ENCODE results near the gene TOR4A. TPM values are rescaled to one million over a fixed set of nuclear protein-coding genes. Genes with fewer than 3 reads are reported as not detected.

The TOR4A gene
- total RNA-seq, 2 experiments from 2014 or later: 11.7 to 22.3 TPM

DNA sequence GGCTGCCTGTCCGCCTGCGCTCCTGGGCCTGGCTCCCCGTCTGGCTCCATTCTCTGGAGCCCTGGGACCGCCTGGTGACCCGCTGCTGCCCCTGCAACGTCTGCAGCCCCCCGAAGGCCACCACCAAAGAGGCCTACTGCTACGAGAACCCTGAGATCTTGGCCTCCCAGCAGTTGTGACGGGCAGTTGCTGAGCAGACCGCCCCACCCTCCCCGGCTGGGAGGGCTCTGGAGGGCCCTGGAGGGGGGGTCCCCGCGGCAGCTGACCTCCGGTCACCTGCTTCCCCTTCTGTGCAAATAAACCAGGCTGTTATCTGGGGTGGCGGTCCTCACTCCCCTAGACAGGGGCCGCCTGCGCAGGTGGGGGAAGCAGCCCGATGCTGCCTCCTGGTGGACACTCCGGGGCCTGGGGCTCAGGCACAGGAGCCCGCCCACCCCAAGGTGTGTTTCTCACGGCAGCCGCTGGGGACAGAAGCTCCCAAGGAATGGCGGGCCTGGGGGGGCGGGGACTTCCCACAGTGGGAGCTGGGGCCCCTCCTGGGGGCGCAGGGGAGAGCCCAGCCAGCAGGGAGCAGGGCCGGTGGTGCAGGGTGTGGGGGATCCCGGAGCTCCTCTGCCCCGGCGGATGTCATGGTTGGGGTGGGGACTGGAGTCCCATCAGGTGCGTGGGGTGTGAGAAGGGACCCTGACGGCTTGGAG lies 41.1 kb upstream of the TOR4A start:
- no TSS peak for BruUV-seq (replicated peaks)
- DNase-seq (ENCODE audit: low spot score): peak; percentile 90
- no peaks in the 10 kb centered on the region for H3K9me2 ChIP-seq (ENCODE audit: insufficient read depth, low read length)
- intact Hi-C loops (cut with micrococcal nuclease; ENCODE audit: unreplicated experiment): loop anchor here (2.0 kb wide), 2 partner anchors 32 to 168 kb away; no protein-coding TSS in a partner anchor
- CTCF ChIA-PET (ENCODE audit: unreplicated experiment): interaction anchor here (0.6 to 1.2 kb wide), 3 partner anchors 59 to 107 kb away, joined by 3 to 6 read pairs (median 3); no protein-coding TSS in a partner anchor
- H3K4me1 ChIP-seq (ENCODE audit: insufficient read depth, low read length, poor library complexity, severe bottlenecking): peaks cover 49% of the 10 kb centered on the region
- peak overlapping the region; percentile 29 for H3K27ac ChIP-seq (ENCODE audit: low read depth, low read length, poor library complexity, severe bottlenecking)
- peak overlapping the region; percentile 75 for H3K4me2 ChIP-seq (ENCODE audit: low read length)
- no peaks in the 10 kb centered on the region for H4K20me1 ChIP-seq (ENCODE audit: insufficient read depth, low read length)
- no peak overlapping the region for H2AFZ ChIP-seq (ENCODE audit: low read length)
- H3K36me3 ChIP-seq (ENCODE audit: insufficient read depth, low read length): no peaks in the 10 kb centered on the region; the same call in 1 of the 2 replicates
- TF ChIP-seq EZH2phosphoT487 (IDR thresholded peaks at IDR 0.05; ENCODE audit: borderline replicate concordance, low read depth, low read length) (no peak), CTCF (conservative IDR thresholded peaks at IDR 0.05; ENCODE audit: low read length) (peak; percentile 99)
- POLR2A ChIA-PET: no interaction called here
- no peaks in the 10 kb centered on the region for H3K9me3 ChIP-seq (ENCODE audit: low read length)
- peaks cover 17% of the 10 kb centered on the region; the same call in 1 of the 2 replicates for H3K79me2 ChIP-seq (ENCODE audit: insufficient read depth, low read depth, low read length)
- peak overlapping the region; percentile 48 for H3K4me3 ChIP-seq (ENCODE audit: low read depth, low read length, poor library complexity, severe bottlenecking)

GRCh38 chr9:137236936-137237421 lies 40.5 kb upstream of the TOR4A start:
- Histone ChIP-seq H3K79me2 (ENCODE audit: insufficient read depth, low read depth, low read length) (peaks cover 22% of the 10 kb centered on the region), H3K9me2 (ENCODE audit: insufficient read depth, low read length) (no peaks in the 10 kb centered on the region), H3K36me3 (ENCODE audit: insufficient read depth, low read length) (peaks cover 5% of the 10 kb centered on the region), H3K4me2 (ENCODE audit: low read length) (peak overlapping the region; percentile 75), H3K9me3 (ENCODE audit: low read length) (no peaks in the 10 kb centered on the region), H3K4me1 (ENCODE audit: insufficient read depth, low read length, poor library complexity, severe bottlenecking) (peaks cover 49% of the 10 kb centered on the region), H4K20me1 (ENCODE audit: insufficient read depth, low read length) (peaks cover 3% of the 10 kb centered on the region), H2AFZ (ENCODE audit: low read length) (no peak overlapping the region), H3K4me3 (ENCODE audit: low read depth, low read length, poor library complexity, severe bottlenecking) (peak overlapping the region; percentile 48), H3K27ac (ENCODE audit: low read depth, low read length, poor library complexity, severe bottlenecking) (peak overlapping the region; percentile 29)
- DNase-seq (ENCODE audit: low spot score): no peak
- CTCF ChIA-PET (ENCODE audit: unreplicated experiment): interaction anchor here (1.2 kb wide), 1 partner anchor 107 kb away, joined by 6 read pairs; no protein-coding TSS in a partner anchor
- intact Hi-C loops (cut with micrococcal nuclease; ENCODE audit: unreplicated experiment): loop anchor here (2.0 kb wide), 2 partner anchors 32 to 168 kb away; no protein-coding TSS in a partner anchor
- BruUV-seq (replicated peaks): no TSS peak
- POLR2A ChIA-PET: interaction anchor here (0.8 kb wide), 1 partner anchor 17 kb away, joined by 3 read pairs; no protein-coding TSS in a partner anchor
- TF ChIP-seq EZH2phosphoT487 (IDR thresholded peaks at IDR 0.05; ENCODE audit: borderline replicate concordance, low read depth, low read length) (no peak), CTCF (conservative IDR thresholded peaks at IDR 0.05; ENCODE audit: low read length) (no peak)
